ENCODE data around the gene JARID2. TPM values are rescaled to one million over a fixed set of nuclear protein-coding genes. Genes with fewer than 3 reads are reported as not detected.

Gene JARID2
- total and polyA plus RNA-seq, 2 of the 13 experiments (the other 11 are each of a cell fraction or from before 2014, with no cell fraction given): 7.5 to 10.3 TPM

DNA sequence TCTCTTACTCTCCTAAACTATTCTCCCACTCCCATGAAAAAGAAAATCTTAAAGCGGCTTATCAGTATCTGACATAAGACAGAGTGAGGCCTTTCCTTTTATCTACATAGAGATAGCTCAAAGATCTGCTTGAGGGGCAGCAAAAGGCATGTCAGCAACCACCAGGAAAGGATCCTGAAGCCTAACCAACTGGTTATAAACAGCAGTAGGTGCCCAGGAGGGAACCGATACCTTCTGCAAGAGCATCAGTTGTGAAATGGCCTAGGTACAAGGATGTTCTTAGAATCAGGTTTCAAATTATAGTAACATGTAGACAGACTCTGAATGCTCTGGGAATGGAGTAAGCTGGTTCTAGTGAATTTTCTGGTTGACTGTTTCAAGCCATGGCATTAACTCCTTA lies 21.4 kb downstream of the JARID2 start:
- POLR2A ChIA-PET: interaction anchor here (1.3 to 2.9 kb wide), 3 partner anchors 8 to 22 kb away, joined by 5 to 21 read pairs (median 8); partner anchors contain the start of gene JARID2
- peaks cover 74% of the 10 kb centered on the region for H3K4me1 ChIP-seq (ENCODE audit: insufficient read depth, low read length)
- TF ChIP-seq ERF (CRISPR knock-in tag; IDR thresholded peaks at IDR 0.05) (no peak), MAFF (IDR thresholded peaks at IDR 0.05; ENCODE audit: low read depth, low read length) (no peak), ZNF713 (CRISPR knock-in tag; IDR thresholded peaks at IDR 0.05) (no peak), MXD4 (CRISPR knock-in tag; IDR thresholded peaks at IDR 0.05) (no peak), ZNF234 (CRISPR knock-in tag; conservative IDR thresholded peaks at IDR 0.05) (no peak), KLF16 (CRISPR knock-in tag; IDR thresholded peaks at IDR 0.05) (no peak), THYN1 (CRISPR knock-in tag; IDR thresholded peaks at IDR 0.05; ENCODE audit: borderline replicate concordance, low read depth) (no peak), ZNF773 (CRISPR knock-in tag; IDR thresholded peaks at IDR 0.05; ENCODE audit: borderline replicate concordance) (no peak), ATM (IDR thresholded peaks at IDR 0.05; ENCODE audit: borderline replicate concordance) (no peak), ZNF17 (CRISPR knock-in tag; IDR thresholded peaks at IDR 0.05) (no peak), NFE2L2 (IDR thresholded peaks at IDR 0.05; ENCODE audit: low read length) (no peak), RXRA (CRISPR knock-in tag; IDR thresholded peaks at IDR 0.05) (no peak), AHR (CRISPR knock-in tag; IDR thresholded peaks at IDR 0.05) (no peak), TBX2 (CRISPR knock-in tag; IDR thresholded peaks at IDR 0.05; ENCODE audit: borderline replicate concordance) (no peak), ZMAT3 (CRISPR knock-in tag; conservative IDR thresholded peaks at IDR 0.05) (no peak)
- H2AFZ ChIP-seq (ENCODE audit: low read length): no peak overlapping the region
- H3K4me2 ChIP-seq (ENCODE audit: low read depth, low read length): peak overlapping the region; percentile 70
- no peaks in the 10 kb centered on the region for H3K36me3 ChIP-seq (replicated peaks in 1 of 2; ENCODE audit: control insufficient read depth in 1 of 2, insufficient read depth in 2 of 2, low read length in 2 of 2)
- peak overlapping the region; percentile 76 for H3K27ac ChIP-seq (ENCODE audit: extremely low read length, insufficient read depth, low read length)
- CTCF ChIA-PET (ENCODE audit: low intra/inter-chr PET ratio, low total read pairs): no interaction called here
- no peak for FAIRE-seq
- intact Hi-C loops (cut with micrococcal nuclease; ENCODE audit: unreplicated experiment): loop anchor here (2.0 kb wide), 2 partner anchors 14 to 18 kb away; no protein-coding TSS in a partner anchor
- H3K9ac ChIP-seq (ENCODE audit: insufficient read depth, low read depth, low read length): peak overlapping the region; percentile 56; the same call in 1 of the 2 replicates
- BruUV-seq (replicated peaks): no TSS peak
- 0 out of 2 replicates have a peak, but pooled peaks cover 4% of the 10 kb centered on the region for H4K20me1 ChIP-seq (ENCODE audit: insufficient read depth, low read length)
- H3K4me3 ChIP-seq (replicated peaks in 1 of 3; ENCODE audit: insufficient read depth in 1 of 3, low read depth in 2 of 3, low read length in 3 of 3): no peak overlapping the region
- no peaks in the 10 kb centered on the region for H3K27me3 ChIP-seq (ENCODE audit: control insufficient read depth in 1 of 2, insufficient read depth in 2 of 2, low read length in 2 of 2)
- H3K79me2 ChIP-seq (ENCODE audit: insufficient read depth, low read length): peaks cover 91% of the 10 kb centered on the region
- no peaks in the 10 kb centered on the region for H3K9me3 ChIP-seq (ENCODE audit: low read length)
- WGBS (ENCODE audit: low lambda C conversion rate): 97% methylated on average over 2 of the region's 2 CpGs
- in situ Hi-C loops (cut with HindIII; ENCODE audit: extremely low pct_ligation_motif_present, low pct_unique_long_range_greater_than_20kb): no loop called here
- ATAC-seq: no peak
- DNase-seq (ENCODE audit: low spot score): no peak

Measured in HepG2 (cell line).